CD4-positive, alpha-beta T cell treated with Interleukin-15 for 1 hour (primary cell): ENCODE data around the gene PLTP.
"Not testable (repeated sequence)": the region's sequence is repeated elsewhere in the genome, so short reads cannot be mapped to it uniquely, and the experiment has no call there.

Source experiments
- DNase-seq: peaks from one replicate; pipeline ENCODE4 v3.0.0-alpha.2; 2020

The PLTP gene, protein sequence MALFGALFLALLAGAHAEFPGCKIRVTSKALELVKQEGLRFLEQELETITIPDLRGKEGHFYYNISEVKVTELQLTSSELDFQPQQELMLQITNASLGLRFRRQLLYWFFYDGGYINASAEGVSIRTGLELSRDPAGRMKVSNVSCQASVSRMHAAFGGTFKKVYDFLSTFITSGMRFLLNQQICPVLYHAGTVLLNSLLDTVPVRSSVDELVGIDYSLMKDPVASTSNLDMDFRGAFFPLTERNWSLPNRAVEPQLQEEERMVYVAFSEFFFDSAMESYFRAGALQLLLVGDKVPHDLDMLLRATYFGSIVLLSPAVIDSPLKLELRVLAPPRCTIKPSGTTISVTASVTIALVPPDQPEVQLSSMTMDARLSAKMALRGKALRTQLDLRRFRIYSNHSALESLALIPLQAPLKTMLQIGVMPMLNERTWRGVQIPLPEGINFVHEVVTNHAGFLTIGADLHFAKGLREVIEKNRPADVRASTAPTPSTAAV

DNA sequence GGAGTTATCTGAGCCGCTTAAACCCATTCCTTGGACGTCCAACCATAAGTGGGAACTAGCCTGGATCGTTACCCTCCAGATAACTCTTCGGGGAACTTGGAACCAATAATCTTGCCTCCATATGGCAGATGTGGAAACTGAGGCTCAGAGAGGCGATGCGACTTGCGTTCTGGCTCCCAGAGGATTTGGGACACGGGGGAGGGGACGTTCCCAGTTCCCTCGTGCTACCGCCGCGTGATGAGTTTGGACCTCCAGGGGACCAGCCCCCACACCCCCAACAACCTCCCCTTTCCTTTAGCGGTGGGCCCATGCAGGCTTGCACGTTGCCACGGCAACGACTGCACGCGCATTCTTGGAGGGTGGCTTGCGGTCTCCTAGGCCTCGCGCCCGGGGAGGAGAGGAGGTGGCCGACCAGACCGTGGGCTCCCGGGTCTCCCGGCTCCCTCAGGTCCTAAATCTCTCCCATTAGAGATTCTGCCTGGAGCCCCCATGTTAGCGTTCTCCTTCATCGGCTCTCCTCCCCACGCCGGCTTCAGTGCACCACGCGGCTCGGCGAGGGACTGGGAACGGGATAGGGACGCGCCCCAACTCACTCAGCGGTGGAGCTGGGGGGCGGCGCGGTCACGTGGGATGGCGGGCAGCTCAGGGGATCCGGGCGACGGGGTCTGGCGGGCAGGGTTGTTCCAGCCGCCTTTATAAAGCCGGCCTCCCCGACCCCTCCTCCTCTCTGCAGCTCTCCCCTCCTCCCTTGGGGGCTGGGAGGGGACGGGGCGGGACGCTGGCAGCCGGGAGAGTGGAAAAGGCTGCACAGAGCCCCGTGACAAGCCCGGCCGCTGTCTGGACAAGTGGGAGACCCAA is at the start of gene PLTP:
Gene PLTP (minus strand): TSS at position 670 of the 858 bp plus-strand sequence. CDS start 703 bp downstream, outside the sequence.
- peak; percentile 33 for DNase-seq

DNA sequence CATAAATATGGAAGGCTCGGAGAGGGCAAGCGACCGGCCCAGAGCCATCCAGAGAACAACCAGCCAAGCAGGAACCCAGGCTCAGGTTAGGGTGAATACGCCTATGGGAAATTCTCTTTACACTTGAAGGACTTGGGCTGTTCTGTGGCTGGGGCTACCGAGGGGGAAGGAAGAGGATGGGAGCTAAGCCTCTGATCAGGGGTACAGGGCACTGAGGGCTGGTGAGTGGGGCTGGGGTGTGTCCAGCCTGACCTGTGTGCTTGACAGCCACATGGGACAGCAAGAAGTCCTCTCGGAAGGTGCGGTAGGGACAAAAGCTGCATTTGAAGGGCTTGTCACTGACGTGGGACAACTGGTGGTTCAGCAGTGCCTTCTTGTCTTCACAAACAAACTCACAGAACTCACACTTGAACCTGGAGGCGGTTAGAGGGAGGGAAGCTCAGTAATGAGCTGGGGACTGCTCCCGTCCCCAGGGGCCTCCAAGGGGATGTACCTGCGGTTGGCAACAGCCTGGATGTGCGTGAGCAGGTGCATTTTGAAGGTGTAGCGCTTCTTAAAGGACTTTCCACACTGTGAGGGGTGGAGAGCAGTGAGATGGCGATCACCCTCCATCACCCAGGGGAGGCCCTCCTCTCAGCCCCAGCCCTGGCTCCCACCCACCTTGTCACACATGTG is 48.1 kb upstream of the PLTP start:
- no peak for DNase-seq

DNA sequence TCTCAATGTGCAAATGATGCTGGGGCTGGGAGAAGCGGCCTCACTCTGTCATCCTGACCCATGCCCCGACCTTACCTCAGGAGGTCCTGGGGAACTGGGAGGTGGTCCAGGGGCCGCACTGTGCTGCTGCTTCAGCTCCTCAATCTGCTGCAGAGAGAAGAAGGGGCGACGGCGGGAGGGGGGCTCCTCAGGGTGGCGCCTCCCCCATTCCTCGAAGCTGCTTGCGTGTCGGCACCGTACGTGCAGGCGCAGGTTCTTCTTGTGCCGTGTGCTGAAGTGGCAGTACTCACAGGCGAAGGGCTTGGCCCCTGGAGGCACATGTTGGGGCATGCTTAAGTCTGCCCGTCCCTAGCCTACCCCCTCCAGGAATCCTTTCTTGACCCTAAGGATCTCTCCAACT is 47.2 kb upstream of the PLTP start:
- DNase-seq = no peak

DNA sequence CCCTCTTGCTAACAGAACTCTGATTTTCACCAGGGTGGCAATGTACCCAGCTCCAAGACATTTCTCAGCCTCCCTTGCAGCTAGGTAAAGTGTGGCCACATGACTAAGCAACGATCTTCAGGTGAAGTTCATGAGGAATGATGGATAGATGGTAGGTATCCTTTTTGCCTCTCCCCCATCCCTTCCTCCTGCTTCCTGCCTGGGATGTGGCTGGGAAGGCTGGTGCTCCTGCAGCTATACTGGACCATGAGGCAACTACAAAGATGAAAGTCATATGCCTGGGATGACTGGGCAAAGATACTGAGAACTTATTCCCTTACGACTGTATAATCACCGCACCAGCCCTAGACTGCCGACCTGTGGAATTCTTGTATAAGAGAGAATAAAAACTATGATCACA is 46.6 kb upstream of the PLTP start:
- DNase-seq = no peak

DNA sequence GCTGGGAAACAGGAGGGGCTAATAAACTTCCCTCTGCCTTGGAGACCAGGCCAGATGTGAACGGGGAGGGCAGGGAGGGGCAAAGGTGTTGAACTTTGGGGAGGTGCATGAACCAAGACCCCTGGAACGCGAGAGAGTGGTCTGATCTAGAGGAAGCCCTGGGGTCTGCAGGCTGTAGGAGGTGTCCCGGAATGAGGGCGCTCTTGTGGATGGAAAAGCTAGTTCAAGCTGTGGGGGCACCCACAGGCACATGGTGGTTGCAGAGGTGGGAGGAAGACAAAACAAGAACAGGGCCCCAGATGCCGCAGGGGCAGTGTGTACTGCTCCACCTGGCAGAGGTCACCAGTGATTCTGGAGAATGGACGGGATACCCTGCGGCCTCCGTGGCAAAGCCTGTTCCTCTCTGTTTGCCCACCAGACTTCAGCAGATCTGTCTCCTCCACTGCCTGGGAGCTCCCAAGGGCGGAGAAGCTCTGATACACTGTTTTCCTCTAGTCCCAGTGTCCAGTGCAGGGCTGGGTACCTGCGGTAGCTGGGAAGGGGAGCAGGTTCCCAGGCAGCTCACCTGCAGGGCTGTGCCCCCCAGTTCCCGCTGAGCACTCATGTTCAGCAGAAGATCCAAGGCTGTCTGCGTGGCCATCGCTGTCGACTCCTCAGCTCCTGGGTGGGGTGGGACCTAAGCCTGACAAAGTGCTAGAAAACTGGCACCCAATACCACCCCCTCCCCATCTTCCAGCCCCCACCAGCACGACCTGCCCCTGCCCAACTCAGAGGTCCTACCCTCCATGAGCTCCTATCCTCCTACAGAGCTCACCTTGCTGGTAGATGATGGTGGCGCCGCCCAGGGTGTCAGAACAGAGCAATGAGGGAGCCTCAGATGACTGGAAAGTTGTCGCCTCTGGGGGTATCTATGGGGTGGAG is 45.3 kb upstream of the PLTP start:
- no peak for DNase-seq

DNA sequence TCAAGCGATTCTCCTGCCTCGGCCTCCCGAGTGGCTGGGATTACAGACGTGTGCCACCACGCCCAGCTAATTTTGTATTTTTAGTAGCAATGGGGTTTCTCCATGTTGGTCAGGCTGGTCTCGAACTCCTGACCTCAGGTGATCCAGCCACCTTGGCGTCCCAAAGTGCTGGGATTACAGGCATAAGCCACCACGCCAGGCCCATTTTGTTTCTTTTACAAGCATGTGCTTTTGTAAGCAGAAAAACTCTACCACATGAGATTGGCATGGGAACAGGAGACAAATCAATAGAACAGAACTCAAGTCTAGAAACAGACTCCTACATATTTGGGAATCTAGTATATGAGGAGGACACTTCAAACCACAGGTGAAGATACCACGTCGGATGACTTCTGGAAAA is 44.4 kb upstream of the PLTP start:
- DNase-seq = not testable (repeated sequence)

DNA sequence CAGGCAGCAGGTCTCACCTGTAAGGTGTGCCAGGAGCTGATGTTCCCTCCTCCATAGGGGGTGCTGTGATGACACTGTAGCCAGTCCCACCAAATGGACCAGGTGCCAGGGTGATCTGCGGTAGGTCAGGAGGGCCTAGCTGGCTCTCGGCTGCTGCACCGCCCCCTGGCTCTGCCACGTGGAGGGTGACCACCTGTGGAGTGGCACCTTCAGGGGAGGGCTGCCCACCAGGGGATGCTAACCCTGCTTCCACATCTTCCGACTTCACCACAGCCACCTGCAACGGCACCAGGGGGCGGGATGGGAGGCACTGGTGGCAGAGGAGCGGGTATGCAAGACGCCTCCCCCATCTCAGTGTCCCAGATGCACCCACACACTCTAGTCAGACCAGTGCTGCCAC is 41.7 kb upstream of the PLTP start:
- no peak for DNase-seq

DNA sequence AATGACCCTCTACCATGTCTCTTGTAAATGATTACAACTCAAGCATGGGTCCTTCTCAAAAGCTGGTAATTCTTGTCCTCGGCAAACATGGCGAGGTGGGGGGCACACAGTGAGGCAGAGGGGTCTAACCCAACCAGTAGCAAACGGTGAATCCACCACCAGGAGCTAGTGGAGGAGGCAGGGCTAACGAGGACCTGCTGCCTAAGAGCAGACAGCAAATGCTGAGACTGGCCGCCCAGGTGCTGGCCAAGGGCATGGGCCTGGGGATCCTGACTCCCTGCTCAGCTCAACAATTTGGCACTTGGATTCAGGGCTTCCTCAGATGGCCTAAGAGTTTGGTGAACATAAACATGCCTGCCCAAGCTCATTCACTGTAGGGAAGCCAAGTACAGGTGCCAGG is 40.9 kb upstream of the PLTP start:
- no peak for DNase-seq

DNA sequence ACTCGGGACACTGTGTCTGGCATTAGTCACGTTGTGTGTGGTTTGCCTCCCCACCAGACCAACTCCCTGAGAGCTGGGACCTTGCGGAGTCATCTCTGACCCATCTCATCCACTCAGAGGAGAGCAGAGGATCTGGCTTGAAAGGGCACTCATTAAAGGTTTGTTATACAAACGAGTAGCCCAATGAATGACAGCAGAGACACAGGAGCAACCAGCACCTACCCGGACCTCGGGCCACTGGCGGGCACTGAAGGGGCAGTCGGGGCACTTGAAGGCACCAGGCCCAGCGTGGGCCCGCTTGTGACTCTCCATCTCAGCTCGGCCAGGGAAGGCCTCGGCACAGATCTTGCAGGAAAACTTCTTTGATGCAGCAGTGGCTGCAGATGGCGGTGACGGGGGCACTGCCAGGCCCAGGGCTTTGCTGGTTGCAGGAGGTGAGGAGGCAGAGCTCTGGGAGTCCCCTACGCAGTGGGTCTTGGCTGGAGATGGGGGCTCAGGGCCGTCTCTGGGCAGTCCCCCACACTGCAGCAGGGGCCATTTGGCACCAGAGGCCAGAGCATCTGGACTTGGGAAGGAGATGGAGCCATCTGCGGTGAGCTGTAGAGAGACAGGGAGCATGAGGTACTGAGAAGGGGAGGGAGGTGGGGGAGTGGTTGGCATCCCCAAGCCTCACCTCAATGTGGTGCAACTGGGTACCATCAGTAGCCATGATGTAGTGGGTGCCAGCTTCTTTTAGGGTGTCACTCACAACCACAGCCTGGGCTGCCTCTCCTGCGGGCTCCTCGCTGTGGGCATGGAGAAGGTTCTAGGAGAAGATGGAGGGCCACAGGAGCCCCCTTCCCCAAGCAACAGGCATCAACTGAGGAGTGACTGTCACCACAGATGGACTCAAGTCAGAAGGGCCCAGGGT is 40.2 kb upstream of the PLTP start:
- DNase-seq = no peak

DNA sequence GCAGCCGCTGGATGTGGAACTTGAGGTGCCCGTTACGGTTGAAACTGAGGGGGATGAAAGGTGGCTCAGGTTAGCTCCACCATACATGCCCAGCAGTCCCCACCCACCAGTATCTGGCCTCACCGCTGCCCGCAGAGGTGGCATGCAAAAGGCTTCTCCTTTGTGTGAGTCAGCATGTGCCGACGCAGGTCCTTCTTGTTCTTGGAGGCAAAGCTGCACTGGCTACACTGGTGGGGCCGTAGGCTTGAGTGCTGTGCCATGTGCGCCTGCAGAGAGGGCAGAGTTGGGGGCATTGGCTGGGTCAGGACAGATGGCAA is 38.3 kb upstream of the PLTP start:
- DNase-seq = no peak

DNA sequence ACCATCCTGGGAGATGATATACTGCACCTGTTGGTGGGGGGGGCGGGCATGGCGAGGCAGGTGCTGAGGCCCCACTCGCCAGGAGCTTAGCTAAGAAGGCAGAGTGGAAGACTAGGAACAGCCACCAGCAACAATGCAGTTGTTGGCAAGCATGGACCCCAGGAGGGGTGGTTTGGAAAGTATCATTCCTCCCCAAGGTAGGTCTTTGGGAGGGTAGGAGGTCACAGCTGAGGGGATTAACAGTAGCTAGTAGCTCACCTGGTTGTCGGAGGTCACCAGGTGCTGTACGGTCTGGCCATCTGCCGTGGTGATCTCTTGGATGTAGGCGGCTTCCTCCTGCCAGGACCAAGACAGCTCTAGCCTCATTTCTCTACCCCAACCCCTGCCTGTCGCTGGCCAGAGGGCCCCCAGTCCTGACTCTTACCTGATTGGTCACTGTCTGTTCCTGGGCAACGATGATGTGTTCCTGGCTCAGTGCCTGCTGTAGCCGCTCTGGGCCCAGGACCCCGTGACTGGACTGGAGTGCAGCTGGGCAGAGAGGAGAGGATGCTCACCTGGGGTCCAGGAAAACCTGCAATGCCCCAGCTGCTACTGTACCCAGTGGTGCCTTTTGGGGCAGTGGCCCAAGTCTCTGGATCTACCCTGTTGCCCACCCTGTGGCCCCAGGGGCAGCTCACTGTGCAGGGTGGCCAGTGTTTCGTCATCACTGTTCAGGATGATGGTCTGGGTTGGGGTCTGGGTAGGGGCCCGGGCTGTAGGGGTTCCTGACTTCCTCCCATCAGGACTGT is 37.8 kb upstream of the PLTP start:
- DNase-seq = no peak

DNA sequence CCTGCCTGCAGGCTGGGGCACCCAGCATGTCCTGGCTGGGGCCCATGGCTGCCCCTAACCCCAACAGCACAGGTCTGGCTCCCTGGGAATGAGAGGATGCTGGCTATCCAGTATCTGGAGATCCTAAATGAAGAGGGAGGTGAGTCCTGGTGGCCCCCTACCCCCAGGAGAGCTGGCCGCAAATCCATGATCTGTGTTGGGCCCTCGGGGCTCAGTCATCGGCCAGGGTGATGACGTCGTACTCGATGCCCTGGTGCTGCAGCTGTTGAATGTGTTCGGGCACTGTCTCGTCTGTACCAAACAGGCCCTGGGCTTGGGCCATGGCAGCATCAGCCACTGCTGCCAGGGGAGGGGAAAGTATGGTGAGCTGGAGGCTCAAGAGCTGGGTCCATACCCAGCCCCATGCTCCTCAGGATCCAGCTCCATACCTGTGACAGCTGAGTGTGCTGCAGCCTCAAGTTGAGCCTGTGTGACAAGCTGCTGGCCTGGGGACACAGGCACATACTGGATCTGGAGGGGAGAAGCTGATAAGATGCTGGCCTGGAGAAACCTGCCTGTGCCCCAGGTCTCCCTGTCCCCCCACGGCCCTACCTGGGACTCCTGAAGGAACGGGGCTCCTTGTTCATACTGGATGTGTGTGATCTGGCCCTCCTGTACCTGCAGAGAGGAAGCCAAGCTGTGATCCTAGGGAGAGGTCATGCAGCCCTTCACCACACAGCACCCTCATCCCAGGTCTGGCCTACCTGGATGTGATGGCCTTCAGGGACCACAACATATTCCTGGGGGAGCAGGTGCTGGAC is 37.0 kb upstream of the PLTP start:
- no peak for DNase-seq

DNA sequence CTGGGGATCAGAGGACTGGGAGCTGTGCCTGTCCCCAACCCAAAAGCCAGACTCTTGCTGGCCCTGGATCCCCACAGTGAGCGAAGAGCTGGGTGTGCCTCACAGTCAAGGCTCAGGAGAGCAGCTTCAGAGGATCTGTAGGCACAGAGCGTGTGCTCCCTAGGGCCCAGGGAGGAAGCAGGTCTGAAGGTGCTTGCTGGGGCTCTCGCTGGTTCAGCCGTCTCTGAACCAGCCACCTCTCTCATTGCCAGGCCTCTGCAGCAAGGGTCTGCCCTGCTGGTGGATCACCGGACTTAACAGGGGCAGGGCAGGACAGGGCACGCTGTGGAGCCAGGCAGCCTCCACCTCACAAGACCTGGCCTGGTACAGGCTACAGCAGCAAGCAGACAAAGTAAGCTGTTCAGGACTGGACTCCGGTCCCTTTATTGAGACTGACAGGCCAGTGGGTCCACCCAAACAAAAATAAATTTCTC is 36.3 kb upstream of the PLTP start:
- no peak for DNase-seq

DNA sequence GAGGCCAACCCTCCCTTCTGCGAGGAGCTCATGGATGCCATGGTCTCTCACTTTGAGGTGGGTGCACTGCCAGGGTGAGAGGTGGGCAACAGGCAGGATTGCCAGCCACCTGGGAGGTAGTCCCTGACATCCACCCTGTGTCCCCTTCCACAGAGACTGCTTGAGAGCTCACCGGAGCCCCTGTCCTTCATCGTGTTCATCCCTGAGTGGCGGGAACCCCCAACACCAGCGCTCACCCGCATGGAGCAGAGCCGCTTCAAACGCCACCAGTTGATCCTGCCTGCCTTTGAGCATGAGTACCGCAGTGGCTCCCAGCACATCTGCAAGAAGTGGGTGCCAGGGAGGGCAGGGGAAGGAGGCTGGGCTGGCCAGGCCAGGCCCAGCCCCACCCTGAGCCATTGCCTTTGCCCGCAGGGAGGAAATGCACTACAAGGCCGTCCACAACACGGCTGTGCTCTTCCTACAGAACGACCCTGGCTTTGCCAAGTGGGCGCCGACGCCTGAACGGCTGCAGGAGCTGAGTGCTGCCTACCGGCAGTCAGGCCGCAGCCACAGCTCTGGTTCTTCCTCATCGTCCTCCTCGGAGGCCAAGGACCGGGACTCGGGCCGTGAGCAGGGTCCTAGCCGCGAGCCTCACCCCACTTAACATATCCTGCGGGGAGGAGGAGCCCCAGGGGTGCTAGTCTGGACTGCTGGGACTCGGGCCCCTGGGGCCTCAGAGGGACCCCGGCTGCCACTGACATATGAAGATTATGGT is 35.3 kb upstream of the PLTP start:
- DNase-seq = no peak

DNA sequence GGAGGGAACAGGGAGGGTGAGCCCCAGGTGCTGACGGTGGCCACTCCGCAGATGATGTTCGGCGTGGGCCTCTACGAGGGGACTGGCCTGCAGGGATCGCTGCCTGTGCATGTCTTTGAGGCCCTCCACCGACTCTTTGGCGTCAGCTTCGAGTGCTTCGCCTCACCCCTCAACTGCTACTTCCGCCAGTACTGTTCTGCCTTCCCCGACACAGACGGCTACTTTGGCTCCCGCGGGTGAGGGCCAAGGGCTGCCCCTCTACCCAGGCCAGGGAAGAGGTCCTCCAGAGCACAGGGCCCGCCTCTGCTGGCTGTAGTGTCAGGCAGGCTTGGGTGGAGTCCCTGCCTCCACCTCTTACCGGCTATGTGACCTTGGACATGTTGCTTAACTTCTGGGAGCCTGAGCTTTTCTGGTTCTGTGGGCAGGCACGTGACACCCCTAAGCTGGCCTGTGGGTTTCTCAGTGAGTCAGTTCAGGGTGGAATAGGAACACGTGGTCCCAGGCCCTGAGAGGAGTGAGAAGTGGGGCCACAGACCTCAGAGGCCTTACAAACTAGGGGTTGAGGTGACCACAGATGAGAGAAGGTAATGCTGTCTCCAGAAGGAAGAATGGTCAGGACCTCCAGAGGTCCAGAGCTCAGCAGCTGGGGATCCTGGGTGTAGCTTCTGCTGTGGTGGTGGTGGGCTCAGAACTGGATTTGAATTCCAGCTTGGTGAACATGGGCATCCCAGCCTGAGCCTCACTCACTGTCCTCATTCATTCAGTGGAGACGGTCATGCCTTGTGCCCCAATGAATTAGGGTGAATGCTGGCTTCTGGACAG is 34.4 kb upstream of the PLTP start:
- DNase-seq = peak; percentile 83

DNA sequence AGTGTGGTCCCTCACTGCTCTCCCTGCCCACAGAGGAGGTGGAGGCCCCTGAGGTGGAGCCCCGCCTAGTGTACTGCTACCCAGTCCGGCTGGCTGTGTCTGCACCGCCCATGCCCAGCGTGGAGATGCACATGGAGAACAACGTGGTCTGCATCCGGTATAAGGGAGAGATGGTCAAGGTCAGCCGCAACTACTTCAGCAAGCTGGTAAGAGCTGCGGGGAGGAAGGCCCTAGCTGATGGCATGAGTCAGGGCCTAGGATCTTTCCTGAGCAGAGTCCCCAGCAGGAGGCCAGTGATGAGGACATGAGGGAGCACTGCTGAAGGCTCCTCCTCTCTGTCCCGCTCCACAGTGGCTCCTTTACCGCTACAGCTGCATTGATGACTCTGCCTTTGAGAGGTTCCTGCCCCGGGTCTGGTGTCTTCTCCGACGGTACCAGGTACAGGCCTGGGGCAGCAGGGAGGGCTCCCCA is 33.8 kb upstream of the PLTP start:
- DNase-seq = peak; percentile 47

DNA sequence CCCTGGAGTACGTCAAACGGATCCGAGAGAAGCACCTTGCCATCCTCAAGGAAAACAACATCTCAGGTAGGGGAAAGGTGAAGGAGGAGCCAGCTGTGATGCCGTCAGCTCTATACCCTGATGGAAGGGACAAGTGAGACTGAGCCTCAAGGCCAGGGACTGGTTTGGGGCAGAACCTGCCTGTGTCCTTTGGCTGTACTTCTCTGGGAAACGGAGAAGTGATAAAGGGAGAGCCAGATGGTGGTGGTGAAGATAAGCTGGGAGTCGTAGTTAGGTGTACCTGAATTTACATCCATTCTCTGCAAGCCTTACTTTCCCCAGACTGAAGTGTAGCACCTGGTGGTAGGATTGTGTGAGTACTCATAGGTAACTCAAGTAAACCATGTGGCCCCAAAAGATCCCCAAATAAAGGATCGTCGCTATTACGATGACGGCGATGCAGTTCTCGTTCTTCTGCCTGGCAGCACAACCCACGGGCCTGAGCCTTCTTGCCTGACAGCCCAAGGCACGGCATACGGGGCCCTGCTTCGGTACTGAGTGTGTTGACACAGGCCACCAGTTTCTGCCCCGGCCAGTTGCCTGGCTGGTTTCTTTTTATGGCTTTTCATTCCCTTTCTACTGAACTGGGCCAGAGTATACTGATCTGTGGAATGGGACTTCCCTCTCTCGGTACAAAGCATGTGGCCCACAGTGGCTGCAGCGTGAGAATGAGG is 33.2 kb upstream of the PLTP start:
- no peak for DNase-seq
